Renal cortex interstitium (tissue), 11 donors: Measurements from ENCODE around the gene GNAO1. TPM values are rescaled to one million over a fixed set of nuclear protein-coding genes. Genes with fewer than 3 reads are reported as not detected.
"Not testable (repeated sequence)": the region's sequence is repeated elsewhere in the genome, so short reads cannot be mapped to it uniquely, and the experiment has no call there.

ENCODE experiments used
- DNase-seq, 11 donors: peaks; one replicate each; pipeline ENCODE4 v3.0.0-alpha.2; 2013; ENCODE audit warnings: low read depth in 9 of 11, low spot score in 4 of 11; ENCODE audit errors: extremely low read depth in 1 of 11
- polyA plus RNA-seq, 3 donors: library from polyadenylated mRNA; unstranded; fragments of 120-200 nt; gene quantifications; one replicate each; pipeline ENCODE4 v1.2.1, GENCODE V29; 2013; ENCODE audit not compliant: insufficient read length in 3 of 3

The GNAO1 gene
- polyA plus RNA-seq, 3 donors = 4.8 to 6.9 (median 6.9) TPM

GRCh38 chr16:56363181-56363716 lies 172.0 kb downstream of the GNAO1 start:
- DNase-seq = no peak

DNA sequence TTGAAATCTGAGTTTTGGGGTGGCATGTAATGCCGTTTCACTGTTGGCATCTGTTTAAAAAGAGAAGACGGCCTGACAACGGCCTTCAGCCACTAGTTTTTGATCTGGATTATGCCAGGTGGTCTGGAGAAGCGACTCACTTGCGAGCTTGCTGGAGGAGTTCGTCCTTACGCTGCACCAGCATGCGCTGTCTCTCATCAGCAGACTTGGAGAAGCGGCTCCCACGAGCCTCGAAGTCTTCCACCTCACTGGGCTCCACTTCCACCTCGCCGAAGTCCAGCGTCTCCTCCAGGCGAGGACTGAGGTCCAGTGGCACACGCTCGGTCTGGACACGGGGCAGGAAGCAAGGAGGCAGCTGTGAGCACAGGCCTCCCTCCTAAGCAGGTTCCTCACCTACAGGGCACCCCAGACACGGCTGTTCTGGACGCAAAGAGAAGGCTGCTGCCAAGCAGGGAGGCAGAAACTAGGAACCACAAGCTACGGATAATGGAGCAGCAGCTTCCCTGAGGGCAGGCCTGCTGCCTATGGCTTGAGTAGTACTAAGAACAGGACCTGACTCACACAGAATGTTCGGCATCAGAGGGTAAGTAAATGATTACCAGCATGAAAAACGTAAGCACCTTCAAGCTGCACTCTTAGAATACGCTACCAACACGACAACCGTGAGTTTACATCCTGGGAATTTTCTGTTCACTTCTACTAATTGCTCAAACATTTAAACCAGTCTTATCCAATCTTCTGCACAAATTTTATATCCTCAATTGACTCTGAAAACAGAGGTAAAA lies 172.7 kb downstream of the GNAO1 start:
- DNase-seq = no peak

GRCh38 chr16:56364865-56365264 lies 173.6 kb downstream of the GNAO1 start:
- no peak for DNase-seq

- no peak for DNase-seq
These were observed 174.3 kb downstream of the GNAO1 start for GRCh38 chr16:56365552-56365951.

GRCh38 chr16:56366945-56367344 lies 175.7 kb downstream of the GNAO1 start:
- DNase-seq = no peak

DNA sequence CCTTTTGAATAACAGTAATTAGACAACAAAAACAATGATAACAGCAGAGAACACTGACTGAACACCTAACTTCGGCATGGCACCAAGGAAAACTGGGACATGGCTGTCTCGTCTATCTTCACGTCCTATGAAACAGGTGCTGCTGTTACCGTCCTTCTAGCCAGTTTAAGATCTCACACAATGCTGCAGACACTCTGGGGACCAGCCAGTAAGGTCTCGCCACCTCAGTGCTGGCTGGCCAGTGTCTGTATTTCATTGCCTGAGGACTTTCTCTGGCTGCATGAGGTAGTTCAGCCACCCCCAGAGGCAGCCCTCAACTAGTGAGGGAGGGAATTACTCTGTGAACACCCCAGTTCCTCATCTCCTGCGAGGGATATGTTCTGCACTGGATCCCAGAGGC lies 176.5 kb downstream of the GNAO1 start:
- no peak for DNase-seq

- no peak for DNase-seq
These were observed 177.3 kb downstream of the GNAO1 start for GRCh38 chr16:56368545-56368944.

- DNase-seq = no peak
These were observed 177.9 kb downstream of the GNAO1 start for GRCh38 chr16:56369202-56369601.

DNA sequence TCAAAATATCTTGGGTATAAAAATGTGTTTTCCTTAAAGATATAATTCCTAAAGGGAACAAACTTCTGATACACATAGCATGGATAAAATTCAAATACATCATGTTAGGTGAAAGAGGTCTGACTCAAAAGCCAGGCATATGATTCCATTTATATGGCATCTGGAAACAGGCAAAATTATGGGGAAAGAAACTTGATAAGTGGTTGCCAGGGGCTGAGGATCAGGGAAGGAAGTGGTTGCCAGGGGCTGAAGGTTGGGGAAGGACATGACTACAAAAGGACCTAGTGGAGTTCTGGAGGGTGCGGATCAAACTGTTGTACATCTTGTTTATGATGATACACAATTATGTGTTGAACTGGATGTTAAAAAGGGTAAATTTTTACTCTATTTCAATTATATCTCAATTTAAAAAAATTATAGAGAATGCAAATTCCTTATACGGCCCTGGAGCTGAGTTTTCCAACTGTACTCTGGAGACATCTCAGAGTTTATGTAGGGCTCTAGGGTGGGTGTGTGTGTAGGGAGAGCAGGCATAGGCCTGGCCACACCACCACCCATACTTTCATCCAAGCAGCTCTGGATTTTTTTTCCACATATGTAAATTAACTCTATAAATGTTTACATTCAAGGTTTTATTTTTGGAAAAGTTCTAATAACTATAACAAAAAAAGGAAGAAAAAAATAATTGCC lies 179.0 kb downstream of the GNAO1 start:
- no peak for DNase-seq

- DNase-seq = peak in 4 of 11 donors; percentile 26 to 59 (median 36)
These were observed 179.8 kb downstream of the GNAO1 start for GRCh38 chr16:56370875-56371659.

DNA sequence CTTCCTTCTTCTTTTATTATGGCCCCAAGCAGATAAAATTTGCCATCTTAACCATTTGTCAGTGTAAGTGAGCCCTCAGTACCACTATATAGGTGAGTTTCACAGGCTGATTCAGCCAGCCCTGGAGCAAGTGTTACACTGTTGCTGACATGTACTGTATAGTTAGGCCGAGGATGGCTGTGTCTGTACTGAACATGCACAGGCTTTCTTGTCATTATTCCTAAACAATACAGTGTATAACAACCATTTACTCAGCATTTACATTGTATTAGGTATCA lies 180.3 kb downstream of the GNAO1 start:
- no peak for DNase-seq

DNA sequence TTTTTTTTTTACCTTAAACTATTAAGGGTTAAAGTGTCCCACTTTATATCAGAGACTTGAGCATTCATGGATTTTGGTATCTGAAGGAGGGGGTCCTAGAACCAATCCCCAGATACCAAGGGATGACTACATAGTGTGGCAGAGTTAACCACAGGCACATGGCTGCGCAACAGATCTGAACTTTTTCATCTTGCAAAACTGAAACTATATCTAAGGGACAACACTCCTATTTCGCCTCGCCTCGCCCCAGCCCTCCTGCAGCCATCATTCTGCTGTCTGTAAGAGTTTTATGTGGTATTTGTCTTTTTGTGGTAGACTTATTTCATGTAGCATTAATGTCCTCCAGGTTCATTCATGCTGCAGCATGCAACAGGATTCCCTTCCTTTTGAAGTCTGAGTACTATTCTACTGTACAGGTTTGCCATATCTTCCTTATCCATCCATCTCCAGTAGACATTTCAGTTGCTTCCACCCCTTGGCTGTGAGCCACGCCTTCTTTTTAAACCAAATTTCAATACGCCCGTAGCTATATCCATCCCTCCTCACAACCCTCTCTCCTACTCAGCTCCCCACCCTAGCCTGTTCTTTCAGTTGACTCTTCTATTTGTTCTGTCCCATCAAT lies 180.8 kb downstream of the GNAO1 start:
- no peak for DNase-seq

DNA sequence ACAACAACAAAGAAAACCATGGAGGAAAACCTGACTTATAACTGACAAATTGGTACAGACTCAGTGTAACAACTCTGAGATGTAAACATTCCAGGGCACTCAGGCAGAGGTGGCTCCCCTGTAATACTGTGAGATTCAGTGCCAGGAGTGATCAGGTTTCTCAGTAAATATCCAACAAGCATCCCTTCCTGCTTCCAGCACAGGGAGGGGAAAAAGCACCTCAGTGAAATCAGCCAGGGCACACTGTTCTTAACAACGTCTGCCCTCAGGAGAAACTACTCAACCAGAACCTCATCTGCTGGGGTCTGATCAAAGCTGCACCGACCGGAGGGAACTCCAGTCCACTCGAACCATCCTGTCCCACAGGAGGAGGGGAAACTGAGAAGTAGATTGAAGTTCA lies 181.7 kb downstream of the GNAO1 start:
- peak in 7 of 11 donors; percentile 26 to 80 (median 59) for DNase-seq

GRCh38 chr16:56375792-56376191 lies 184.5 kb downstream of the GNAO1 start:
- DNase-seq = not testable (repeated sequence)

- not testable (repeated sequence) for DNase-seq
These were observed 187.8 kb downstream of the GNAO1 start for GRCh38 chr16:56379044-56379443.

GRCh38 chr16:56380778-56381485 lies 189.6 kb downstream of the GNAO1 start:
- not testable (repeated sequence) for DNase-seq

GRCh38 chr16:56382459-56382858 lies 191.2 kb downstream of the GNAO1 start:
- DNase-seq = no peak

DNA sequence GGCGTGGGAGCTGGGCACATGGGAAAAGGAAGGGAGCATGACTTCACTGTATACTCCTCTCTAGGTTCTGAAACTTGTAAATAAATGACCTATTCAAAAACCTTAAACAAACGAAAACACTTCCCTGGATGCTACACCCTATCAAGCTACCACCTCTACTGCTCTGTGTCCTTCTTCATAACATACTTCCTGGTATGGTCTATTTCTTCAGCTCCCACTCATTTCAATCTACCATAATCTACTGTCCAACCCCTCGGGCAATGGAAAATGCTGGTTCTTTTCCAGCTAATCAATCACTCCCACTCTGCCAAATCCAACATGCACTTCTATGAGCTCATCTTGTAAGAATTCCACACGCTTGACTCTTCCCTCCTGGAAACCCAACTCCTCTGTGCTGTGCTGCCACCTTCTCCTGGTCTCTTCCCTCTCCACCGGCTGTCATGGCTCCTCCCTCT lies 191.6 kb downstream of the GNAO1 start:
- no peak for DNase-seq
